Inferior parietal cortex (tissue), 1 donor: ENCODE results near the gene TEAD2.
"Not testable (repeated sequence)": the region's sequence is repeated elsewhere in the genome, so short reads cannot be mapped to it uniquely, and the experiment has no call there.

ENCODE experiments used
- DNase-seq: peaks from one replicate; pipeline ENCODE4 v3.0.0-alpha.2; 2016; ENCODE audit errors: extremely low spot score

The TEAD2 gene

DNA sequence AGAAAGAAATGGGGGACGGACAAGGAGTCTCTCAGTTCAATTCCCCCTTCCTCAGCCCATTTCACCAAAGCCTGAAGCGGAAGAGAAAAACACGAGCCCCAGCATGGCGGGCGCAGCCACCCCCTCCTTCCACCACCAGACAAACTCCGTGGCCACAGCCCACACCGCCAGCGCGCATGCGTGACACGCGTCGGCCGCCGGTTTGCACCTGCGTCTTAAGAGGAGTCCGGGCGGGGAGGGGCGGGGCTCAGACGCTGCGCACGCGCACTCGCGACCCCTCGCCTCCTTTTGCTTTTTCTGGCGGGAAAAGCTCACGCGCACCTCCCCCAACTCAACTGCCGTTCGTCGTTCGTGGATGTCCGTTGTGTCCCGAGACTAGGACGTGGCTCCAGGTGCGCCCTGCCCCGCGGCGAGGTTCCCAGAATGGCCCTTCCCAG, 25.7 kb upstream of the TEAD2 start, which contains the start of gene KASH5:
KASH5 (plus strand) TSS at position 314 of the 437 bp plus-strand sequence. CDS start 2,635 bp downstream, outside the sequence.
- peak; percentile 35 for DNase-seq

- DNase-seq = no peak
These were observed 21.4 kb upstream of the TEAD2 start for GRCh38 chr19:49383599-49383998.

GRCh38 chr19:49382639-49383038, 20.4 kb upstream of the TEAD2 start:
- no peak for DNase-seq

GRCh38 chr19:49380391-49380790, 18.2 kb upstream of the TEAD2 start:
- no peak for DNase-seq

DNA sequence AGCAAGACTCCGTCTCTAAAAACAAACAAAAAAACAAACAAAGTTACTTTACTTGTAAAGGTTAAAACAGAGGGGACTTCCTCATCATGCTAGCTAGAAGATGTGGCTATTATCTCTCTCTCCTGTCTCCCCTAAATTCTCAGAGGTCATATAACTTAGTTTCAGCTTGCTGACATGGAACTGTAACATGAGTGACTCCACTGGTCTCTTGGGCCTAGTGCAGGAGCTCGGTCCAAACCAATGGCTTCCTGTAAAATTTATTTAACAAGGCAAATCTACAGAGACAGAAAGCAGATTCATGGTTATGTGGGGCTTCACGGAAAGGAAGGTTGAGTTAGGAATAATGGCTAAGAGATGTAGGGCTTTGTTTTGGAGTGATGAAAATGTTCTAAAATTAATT, 16.3 kb upstream of the TEAD2 start:
- DNase-seq = no peak

- no peak for DNase-seq
These were observed 12.6 kb upstream of the TEAD2 start for GRCh38 chr19:49374665-49375434.

- DNase-seq = not testable (repeated sequence)
These were observed 11.0 kb upstream of the TEAD2 start for GRCh38 chr19:49373174-49373573.

GRCh38 chr19:49371184-49371583, 9.0 kb upstream of the TEAD2 start:
- no peak for DNase-seq

DNA sequence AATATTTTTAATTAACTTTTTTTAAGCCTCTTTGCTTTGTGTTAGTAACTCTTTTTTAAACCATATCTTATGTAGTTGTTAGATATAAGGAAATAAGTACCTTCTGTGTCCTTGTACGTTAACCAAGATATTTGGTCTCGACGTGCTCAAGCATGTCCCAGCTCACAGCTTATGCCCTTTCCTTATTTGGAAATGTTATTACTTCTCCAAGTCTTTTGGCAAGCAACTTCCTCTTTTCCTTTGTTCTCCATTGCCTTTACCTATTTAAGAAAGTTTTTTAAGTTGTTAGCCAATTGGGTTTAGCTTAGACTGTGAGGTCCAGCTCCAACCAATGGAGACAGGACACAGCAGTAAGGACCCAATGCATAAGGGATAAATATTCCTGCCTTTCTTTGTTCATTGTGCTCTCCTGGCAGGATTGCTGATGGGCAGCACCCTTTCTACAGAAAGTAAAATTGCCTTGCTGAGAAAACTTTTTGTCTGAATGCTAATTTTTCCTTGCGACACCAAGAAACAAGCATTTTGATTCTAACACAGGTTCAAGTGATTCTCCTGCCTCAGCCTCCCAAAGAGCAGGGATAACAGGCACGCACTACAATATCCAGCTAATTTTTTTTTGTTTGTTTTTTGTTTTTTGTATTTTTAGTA, 6.6 kb upstream of the TEAD2 start:
- no peak for DNase-seq

- DNase-seq = no peak
These were observed 3.9 kb upstream of the TEAD2 start for GRCh38 chr19:49366110-49366509.

DNA sequence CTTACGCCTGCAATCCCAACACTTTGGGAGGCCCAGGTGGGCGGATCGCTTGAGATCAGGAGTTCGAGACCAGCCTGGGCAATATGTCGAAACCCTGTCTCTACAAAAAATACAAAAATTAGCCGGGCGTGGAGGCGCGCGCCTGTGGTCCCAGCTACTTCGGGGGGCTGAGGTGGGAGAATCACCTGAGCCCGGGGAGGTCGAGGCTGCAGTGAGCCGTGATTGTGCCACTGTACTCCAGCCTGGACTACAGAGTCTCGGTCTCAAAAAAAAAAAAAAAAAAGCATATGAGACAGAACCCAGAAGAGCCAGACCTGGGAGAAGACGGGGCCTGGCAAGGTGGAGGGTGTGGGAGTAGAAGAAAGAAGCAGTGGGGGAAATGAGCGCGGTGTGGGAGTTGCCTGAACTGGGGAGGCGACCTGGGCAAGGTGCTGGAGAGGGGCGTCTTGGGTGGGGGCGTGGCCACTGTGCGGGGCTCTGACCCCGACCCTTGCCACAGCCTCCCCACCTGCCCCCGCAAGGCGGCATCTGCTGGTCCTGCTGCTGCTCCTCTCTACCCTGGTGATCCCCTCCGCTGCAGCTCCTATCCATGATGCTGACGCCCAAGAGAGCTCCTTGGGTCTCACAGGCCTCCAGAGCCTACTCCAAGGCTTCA, 2.0 kb upstream of the TEAD2 start:
- DNase-seq = no peak

GRCh38 chr19:49363268-49364082, 1.3 kb upstream of the TEAD2 start, which contains the start of gene DKKL1:
Gene DKKL1 (plus strand): TSS chr19:49363877. CDS start chr19:49363999, 122 bp downstream.
- DNase-seq = peak; percentile 61

GRCh38 chr19:49362929-49363267, 682 bp upstream of the TEAD2 start:
- no peak for DNase-seq

DNA sequence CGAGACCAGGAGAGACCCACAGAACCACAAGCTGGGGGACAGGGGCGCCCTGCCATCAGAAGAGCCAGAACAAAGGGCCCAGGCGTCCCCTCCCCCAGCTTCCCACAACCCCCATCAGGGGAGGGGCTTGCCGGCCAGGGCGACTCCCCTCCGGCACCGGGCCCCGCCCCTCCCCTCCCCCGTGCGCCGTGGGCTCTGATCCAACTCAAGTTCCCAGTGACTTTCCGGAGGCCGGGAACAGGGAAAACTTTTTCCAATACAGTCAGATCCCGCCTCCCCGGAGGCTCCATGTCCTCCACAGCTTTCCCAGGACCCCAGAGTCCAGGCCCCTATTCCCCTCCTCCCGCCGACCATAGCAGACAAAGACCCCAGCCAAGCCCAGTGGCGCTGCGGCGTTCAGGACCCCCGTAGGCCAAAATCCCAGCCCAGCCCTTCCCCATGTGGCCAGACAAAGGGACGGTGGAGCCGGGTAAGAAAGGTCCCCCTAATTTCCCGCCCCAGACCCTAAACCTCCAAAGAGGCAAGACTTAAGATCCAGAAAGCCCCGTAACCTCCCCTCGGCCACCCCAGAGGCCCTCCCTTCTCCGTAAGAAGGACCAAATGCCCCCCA, 673 bp downstream of the TEAD2 start:
- no peak for DNase-seq

GRCh38 chr19:49359851-49360820, 2.1 kb downstream of the TEAD2 start:
- no peak for DNase-seq

GRCh38 chr19:49357186-49357585, 5.0 kb downstream of the TEAD2 start:
- no peak for DNase-seq

DNA sequence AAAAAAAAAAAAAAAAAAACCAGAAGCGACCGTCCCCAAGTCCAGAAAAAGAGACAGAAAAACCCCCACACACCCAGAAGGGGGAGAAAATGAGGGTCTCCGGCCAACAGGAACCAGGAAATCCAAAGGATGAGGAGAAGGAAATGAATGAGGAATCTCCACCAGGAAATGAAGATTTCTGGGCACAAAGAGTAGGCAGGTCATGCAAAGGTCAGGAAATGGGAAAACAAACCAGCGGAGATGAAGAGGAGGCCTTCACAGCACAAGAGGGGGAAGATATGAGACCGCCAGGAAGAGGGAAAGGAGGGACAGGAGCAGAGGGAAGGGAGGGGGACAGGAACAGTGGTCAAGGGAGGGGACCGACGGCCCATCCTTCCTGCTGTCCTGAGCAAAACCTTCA, 5.8 kb downstream of the TEAD2 start:
- no peak for DNase-seq

DNA sequence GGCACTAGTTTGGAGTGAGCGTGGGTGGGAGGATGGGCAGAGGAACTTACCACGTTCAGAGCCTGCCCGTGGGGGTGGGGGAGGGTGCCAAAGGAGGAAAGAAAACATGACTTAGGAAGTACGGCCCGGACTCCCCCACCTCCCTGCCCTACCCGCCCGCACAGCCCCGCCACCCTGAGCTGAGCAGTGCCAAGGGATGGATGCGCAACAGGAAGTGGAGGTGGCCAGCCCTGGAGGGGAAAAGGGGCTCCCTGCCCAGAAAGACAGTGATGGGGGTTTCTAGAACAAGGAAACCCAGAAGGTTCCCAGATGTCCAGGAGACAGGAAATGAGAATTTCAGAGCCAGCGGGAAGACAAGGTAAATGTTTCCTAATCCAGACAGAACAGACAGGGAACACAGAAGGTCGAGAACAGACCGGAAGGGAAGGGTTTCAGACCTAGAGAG, 6.3 kb downstream of the TEAD2 start:
- no peak for DNase-seq

GRCh38 chr19:49349567-49349966, 12.6 kb downstream of the TEAD2 start:
- DNase-seq = no peak
